ENCODE data around the gene COX20. TPM values are rescaled to one million over a fixed set of nuclear protein-coding genes. Genes with fewer than 3 reads are reported as not detected.

COX20 gene
- total and polyA plus RNA-seq, 10 donors: 20.7 to 45.4 (median 26.3) TPM

- DNase-seq: no peak
- peaks cover 0 to 46% (median 17%) of the 10 kb centered on the region in 6 donors for H3K36me3 ChIP-seq
- intact Hi-C loops (cut with DNase I; ENCODE audit: low total_unique reads): loop anchor here (10.0 kb wide), 1 partner anchor 127 kb away; a partner anchor contains a TSS
- peak overlapping the region in 6 of 8 donors; percentile 0 to 99 (median 96) for H3K27ac ChIP-seq
- no peaks in the 10 kb centered on the region for H3K27me3 ChIP-seq (replicated peaks in 1 of 7)
- no peak overlapping the region for H3K4me3 ChIP-seq
- no peaks in the 10 kb centered on the region for H3K9me3 ChIP-seq
- H3K4me1 ChIP-seq: peaks cover 33 to 82% (median 54%) of the 10 kb centered on the region in 6 donors
- 72 to 85% (median 80%) methylated on average over 5 of the region's 5 CpGs for WGBS, 5 donors
- peak in 1 of 3 donors; percentile 63 for TF ChIP-seq POLR2AphosphoS5 (IDR thresholded peaks at IDR 0.05)
- no peak for TF ChIP-seq POLR2A (IDR thresholded peaks at IDR 0.05)
Observed at GRCh38 chr1:244837597-244838258, 2.3 kb downstream of the COX20 start.

DNA sequence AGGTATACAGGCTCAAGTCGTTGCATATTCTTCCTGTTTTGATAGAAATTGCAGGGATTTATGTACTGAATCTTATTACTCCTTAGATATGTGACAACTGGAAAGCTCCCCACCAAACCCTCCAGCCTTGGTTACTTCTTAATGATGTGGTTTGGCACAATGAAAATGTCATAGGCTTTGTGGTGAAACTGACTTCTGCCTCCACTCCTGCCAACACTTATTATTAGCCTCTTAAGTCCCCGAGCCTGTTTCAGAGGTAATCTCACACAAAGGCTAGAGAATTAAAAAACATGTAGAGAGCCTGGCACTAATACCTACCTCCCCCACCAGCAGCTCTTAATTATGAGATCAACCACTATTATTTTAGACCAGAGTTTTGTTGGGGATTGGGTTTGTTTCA is 4.2 kb downstream of the COX20 start:
- TF ChIP-seq POLR2AphosphoS5 (IDR thresholded peaks at IDR 0.05): no peak
- TF ChIP-seq, protein P1, sequence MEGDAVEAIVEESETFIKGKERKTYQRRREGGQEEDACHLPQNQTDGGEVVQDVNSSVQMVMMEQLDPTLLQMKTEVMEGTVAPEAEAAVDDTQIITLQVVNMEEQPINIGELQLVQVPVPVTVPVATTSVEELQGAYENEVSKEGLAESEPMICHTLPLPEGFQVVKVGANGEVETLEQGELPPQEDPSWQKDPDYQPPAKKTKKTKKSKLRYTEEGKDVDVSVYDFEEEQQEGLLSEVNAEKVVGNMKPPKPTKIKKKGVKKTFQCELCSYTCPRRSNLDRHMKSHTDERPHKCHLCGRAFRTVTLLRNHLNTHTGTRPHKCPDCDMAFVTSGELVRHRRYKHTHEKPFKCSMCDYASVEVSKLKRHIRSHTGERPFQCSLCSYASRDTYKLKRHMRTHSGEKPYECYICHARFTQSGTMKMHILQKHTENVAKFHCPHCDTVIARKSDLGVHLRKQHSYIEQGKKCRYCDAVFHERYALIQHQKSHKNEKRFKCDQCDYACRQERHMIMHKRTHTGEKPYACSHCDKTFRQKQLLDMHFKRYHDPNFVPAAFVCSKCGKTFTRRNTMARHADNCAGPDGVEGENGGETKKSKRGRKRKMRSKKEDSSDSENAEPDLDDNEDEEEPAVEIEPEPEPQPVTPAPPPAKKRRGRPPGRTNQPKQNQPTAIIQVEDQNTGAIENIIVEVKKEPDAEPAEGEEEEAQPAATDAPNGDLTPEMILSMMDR (IDR thresholded peaks at IDR 0.05 in 8 of 11, conservative IDR thresholded peaks at IDR 0.05 in 3 of 11): no peak
- intact Hi-C loops (cut with DNase I; ENCODE audit: low total_unique reads): loop anchor here (10.0 kb wide), 1 partner anchor 125 kb away; a partner anchor contains a TSS
- peaks cover 0 to 65% (median 36%) of the 10 kb centered on the region in 6 donors for H3K36me3 ChIP-seq

GRCh38 chr1:244840219-244840794 is 4.8 kb downstream of the COX20 start:
- Histone ChIP-seq H3K36me3 (peaks cover 0 to 72% (median 43%) of the 10 kb centered on the region in 6 donors), H3K4me1 (peaks cover 26 to 94% (median 45%) of the 10 kb centered on the region in 6 donors), H3K4me3 (no peak overlapping the region), H3K27ac (peak overlapping the region in 1 of 8 donors; percentile 24), H3K27me3 (replicated peaks in 1 of 7) (no peaks in the 10 kb centered on the region), H3K9me3 (no peaks in the 10 kb centered on the region)
- WGBS, 5 donors: 81 to 88% (median 85%) methylated on average over 5 of the region's 5 CpGs
- intact Hi-C loops (cut with DNase I; ENCODE audit: low total_unique reads): no loop called here
- no peak for DNase-seq
- TF ChIP-seq, protein P1 (IDR thresholded peaks at IDR 0.05 in 8 of 11, conservative IDR thresholded peaks at IDR 0.05 in 3 of 11): no peak
- TF ChIP-seq POLR2A (IDR thresholded peaks at IDR 0.05) (no peak), POLR2AphosphoS5 (IDR thresholded peaks at IDR 0.05) (peak in 1 of 3 donors; percentile 41)

More for the DNA sequence above, 4.2 kb downstream of the COX20 start:
- no peak for DNase-seq
- Histone ChIP-seq H3K27ac (peak overlapping the region in 2 of 8 donors; percentile 8 to 14), H3K27me3 (replicated peaks in 1 of 7) (no peaks in the 10 kb centered on the region), H3K9me3 (no peaks in the 10 kb centered on the region), H3K4me1 (peaks cover 26 to 90% (median 45%) of the 10 kb centered on the region in 6 donors), H3K4me3 (no peak overlapping the region)
- WGBS, 5 donors: 34 to 60% (median 41%) methylated on average over 2 of the region's 2 CpGs

- intact Hi-C loops (cut with DNase I; ENCODE audit: low total_unique reads): no loop called here
- WGBS, 5 donors: 87 to 96% (median 94%) methylated on average over 9 of the region's 9 CpGs
- no peak for DNase-seq
- peaks cover 23 to 87% (median 39%) of the 10 kb centered on the region in 6 donors for H3K4me1 ChIP-seq
- TF ChIP-seq POLR2A (IDR thresholded peaks at IDR 0.05): no peak
- TF ChIP-seq POLR2AphosphoS5 (IDR thresholded peaks at IDR 0.05): no peak
- TF ChIP-seq, protein P1 (IDR thresholded peaks at IDR 0.05 in 8 of 11, conservative IDR thresholded peaks at IDR 0.05 in 3 of 11): no peak
- no peak overlapping the region for H3K4me3 ChIP-seq
- H3K36me3 ChIP-seq: peaks cover 0 to 82% (median 54%) of the 10 kb centered on the region in 6 donors
- no peaks in the 10 kb centered on the region for H3K27me3 ChIP-seq (replicated peaks in 1 of 7)
- no peaks in the 10 kb centered on the region for H3K9me3 ChIP-seq
- H3K27ac ChIP-seq: peak overlapping the region in 1 of 8 donors; percentile 24
Observed at GRCh38 chr1:244841273-244841927, 5.9 kb downstream of the COX20 start.

Data from spleen (tissue), 11 donors.